HL-60 (cell line): ENCODE results near the gene NEDD4L.

Experiments
- DNase-seq, 2 experiments: peaks; one replicate each; pipeline ENCODE4 v3.0.0-alpha.2; 2010 to 2020; ENCODE audit warnings: low read depth in 1 of 2, low spot score in 1 of 2
- H3K27ac ChIP-seq: fragments of 250-450 bp; sonication (Bioruptor Pico); replicated peaks from 2 replicates; pipeline ENCODE4 v1.5.1; 2020; ENCODE audit warnings: mild to moderate bottlenecking, moderate library complexity
- H3K27me3 ChIP-seq: fragments of 250-450 bp; sonication (Bioruptor Pico); 2 replicates; pipeline ENCODE4 v1.5.1; 2021; ENCODE audit warnings: mild to moderate bottlenecking, moderate library complexity; ENCODE audit not compliant: insufficient read depth, poor library complexity, severe bottlenecking
- H3K4me3 ChIP-seq: replicated peaks from 2 replicates; pipeline ENCODE4 v1.5.1; 2011; ENCODE audit warnings: mild to moderate bottlenecking, control low read depth, low read length; ENCODE audit not compliant: insufficient read depth
- CTCF ChIP-seq: IDR thresholded peaks from one replicate; pipeline ENCODE4 v1.5.1; 2011; ENCODE audit warnings: low read length, control low read depth, inconsistent platforms; ENCODE audit not compliant: insufficient read depth
- GABPA ChIP-seq: IDR thresholded peaks from 2 replicates; pipeline ENCODE4 v1.6.1; 2012; ENCODE audit warnings: low read depth
- POLR2AphosphoS5 ChIP-seq: IDR thresholded peaks from 2 replicates; pipeline ENCODE4 v1.6.1; 2012; ENCODE audit warnings: low read depth
- REST ChIP-seq: IDR thresholded peaks from 2 replicates; pipeline ENCODE4 v1.6.1; 2012; ENCODE audit warnings: low read depth; ENCODE audit not compliant: insufficient replicate concordance
- SPI1 ChIP-seq: IDR thresholded peaks from 2 replicates; pipeline ENCODE4 v1.6.1; 2012; ENCODE audit warnings: low read depth, mild to moderate bottlenecking, borderline replicate concordance

The NEDD4L gene

GRCh38 chr18:58426611-58427010 lies 382.6 kb downstream of the NEDD4L start:
- H3K27ac ChIP-seq: no peak overlapping the region
- TF ChIP-seq REST (no peak), POLR2AphosphoS5 (no peak), GABPA (no peak), CTCF (no peak), SPI1 (no peak)
- H3K4me3 ChIP-seq: no peak overlapping the region
- no peak for DNase-seq
- peaks cover 8% of the 10 kb centered on the region for H3K27me3 ChIP-seq

- peaks cover 8% of the 10 kb centered on the region for H3K27me3 ChIP-seq
- H3K4me3 ChIP-seq: no peak overlapping the region
- DNase-seq: no peak
- no peak for TF ChIP-seq GABPA
- no peak for TF ChIP-seq CTCF
- TF ChIP-seq POLR2AphosphoS5: no peak
- no peak for TF ChIP-seq SPI1
- no peak for TF ChIP-seq REST
- no peak overlapping the region for H3K27ac ChIP-seq
These were observed 383.3 kb downstream of the NEDD4L start for GRCh38 chr18:58427321-58427720.

GRCh38 chr18:58429442-58429841 lies 385.4 kb downstream of the NEDD4L start:
- Histone ChIP-seq H3K27me3 (peaks cover 8% of the 10 kb centered on the region), H3K27ac (no peak overlapping the region), H3K4me3 (no peak overlapping the region)
- no peak for DNase-seq
- TF ChIP-seq REST (no peak), CTCF (no peak), GABPA (no peak), POLR2AphosphoS5 (no peak), SPI1 (no peak)
